GM18909 (cell line): Measurements from ENCODE around the gene SPSB1.

Experiments
- ATAC-seq: cut with Tn5 transposase; IDR thresholded peaks from one replicate; pipeline ENCODE4 v1.9.1; 2021; ENCODE audit warnings: mild to moderate bottlenecking; ENCODE audit not compliant: unreplicated experiment, poor library complexity

Gene SPSB1

DNA sequence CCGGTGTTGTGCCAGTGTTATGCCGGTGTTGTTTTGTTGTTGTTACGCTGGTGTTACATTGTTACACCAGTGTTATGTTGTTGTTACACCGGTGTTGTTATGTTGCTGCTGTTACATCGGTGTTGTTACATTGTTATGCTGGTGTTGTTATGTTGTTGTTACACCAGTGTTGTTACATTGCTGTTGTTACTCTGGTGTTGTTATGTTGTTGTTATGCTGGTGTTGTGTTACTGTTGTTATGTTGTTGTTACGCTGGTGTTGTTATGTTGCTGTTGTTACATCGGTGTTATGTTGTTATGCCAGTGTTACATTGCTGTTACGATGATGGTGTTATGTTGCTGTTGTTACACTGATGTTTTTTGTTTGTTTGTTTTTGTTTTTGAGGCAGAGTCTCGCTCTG lies 34.1 kb upstream of the SPSB1 start:
- no peak for ATAC-seq

DNA sequence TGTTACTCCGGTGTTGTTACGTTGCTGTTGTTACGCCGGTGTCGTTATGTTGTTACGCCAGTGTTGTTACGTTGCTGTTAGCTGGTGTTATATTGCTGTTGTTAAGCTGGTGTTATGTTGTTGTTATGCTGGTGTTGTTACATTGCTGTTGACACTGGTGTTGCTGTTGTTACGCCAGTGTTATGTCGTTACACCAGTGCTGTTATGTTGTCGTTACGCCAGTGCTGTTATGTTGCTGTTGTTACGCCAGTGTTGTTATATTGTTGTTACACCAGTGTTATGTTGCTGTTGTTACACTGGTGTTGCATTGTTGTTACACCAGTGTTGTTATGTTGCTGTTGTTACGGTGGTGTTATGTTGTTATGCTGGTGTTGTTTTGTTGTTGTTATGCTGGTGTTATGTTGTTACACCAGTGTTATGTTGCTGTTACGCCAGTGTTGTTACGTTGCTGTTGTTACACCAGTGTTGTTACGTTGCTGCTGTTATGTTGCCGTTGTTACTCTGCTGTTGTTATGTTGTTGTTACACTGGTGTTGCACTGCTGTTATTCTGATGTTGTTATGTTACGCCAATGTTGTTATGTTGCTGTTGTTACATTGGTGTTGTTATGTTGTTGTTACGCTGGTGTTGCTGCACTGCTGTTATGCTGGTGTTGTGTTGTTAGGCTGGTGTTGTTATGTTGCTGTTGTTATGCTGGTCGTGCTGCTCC lies 32.5 kb upstream of the SPSB1 start:
- no peak for ATAC-seq

DNA sequence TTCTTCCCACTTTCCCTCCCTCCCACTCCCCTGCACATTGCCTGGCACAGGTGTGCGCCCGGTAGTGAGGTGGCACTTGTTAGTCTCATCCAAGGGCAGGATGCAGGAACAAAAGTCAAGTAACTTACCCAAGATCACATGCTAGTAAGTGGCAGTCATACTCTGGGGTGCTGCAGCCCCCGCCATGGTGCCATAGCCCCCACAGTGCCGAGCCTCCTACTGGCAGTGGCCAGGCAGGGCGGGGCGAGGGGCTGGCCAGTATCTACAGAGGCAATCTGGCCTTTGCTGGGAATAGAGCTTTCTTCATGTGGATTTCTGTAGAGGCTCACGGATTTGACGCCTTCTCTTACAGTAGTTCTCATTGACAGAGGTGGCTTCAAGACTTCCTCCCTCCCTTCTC lies 31.2 kb upstream of the SPSB1 start:
- no peak for ATAC-seq

DNA sequence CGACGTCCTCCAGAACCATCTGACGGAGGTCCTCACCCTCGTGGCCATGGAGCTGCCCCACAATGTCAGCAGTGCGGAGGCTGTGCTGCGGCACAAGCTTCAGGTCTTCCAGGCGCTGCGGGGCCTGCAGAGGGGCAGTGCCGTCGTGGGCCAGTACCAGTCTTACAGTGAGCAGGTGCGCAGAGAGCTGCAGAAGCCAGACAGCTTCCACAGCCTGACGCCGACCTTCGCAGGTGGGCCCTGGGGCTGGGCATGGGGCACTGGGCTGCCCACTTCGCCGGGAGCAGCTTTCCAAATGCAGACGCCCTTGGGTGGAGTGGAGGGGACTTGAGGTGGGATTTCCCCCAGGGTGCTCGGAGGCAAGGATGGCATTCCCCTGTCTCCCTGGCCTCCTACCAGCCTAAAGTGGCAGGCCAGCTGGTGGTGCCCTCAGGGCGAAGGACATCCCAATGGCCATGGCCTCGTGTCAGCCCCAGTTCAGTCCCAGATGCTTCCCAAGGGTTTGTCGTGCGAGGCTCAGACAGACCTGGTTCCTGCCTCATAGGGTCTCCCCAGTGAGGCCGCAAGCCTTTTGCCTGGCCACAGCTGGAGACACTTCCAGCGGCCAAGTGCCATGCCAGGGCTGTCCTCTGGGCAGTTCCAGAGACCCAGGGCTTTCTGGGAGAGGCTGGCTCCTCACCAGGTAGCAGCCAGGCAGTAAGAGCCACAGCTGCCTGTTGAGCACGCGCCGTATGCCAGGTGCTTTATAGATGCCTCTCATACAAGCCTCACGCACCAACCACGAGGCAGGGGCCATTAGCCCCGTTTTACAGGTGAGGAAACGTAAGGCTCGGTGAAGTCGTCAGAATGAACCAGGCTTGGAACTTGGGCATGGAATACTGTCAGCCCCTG lies 30.4 kb upstream of the SPSB1 start:
- ATAC-seq = no peak

- no peak for ATAC-seq
Observed at GRCh38 chr1:9263276-9263855, 29.3 kb upstream of the SPSB1 start.

- no peak for ATAC-seq
Observed at GRCh38 chr1:9263984-9264872, 28.5 kb upstream of the SPSB1 start.

DNA sequence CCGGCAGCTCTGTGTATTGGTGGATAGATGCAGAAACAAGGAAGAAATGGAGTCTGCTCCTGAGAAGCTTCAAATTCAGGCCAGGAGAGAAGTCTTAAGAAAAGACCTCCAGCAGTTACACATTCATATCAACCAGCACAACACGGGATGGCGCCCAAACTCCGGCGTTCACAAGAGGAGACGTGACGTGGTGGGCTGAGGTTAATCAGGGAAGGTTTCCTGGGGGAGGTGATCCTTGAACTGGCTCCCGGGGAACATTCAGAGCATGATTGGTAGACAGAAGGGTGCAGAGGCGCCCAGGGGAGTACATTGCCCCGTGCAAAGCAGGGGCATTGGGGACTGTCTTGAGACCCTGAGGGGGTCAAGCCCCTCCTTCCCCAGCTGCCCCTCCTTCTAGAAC lies 27.7 kb upstream of the SPSB1 start:
- ATAC-seq = no peak

DNA sequence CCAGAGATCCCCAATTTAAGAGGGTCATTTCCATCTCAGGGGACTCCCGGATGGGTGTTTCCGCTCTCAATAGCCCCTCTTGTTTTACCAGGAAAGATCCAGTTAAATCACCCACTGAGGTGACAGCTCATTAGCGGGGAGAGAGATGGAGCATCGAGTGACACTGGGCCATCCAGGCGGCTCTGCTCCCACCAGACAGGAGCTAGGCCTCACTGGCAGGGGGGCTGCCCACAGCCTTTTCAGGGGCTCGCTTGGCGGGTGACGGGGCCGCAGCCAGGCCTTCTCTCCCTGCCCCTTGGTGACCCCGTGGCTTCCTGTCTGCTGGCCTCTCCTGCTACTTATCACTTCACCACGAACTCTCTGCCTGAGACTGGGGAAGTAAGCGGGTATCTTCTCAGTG lies 26.7 kb upstream of the SPSB1 start:
- ATAC-seq = no peak

GRCh38 chr1:9267352-9267686 lies 25.4 kb upstream of the SPSB1 start:
- ATAC-seq = no peak

DNA sequence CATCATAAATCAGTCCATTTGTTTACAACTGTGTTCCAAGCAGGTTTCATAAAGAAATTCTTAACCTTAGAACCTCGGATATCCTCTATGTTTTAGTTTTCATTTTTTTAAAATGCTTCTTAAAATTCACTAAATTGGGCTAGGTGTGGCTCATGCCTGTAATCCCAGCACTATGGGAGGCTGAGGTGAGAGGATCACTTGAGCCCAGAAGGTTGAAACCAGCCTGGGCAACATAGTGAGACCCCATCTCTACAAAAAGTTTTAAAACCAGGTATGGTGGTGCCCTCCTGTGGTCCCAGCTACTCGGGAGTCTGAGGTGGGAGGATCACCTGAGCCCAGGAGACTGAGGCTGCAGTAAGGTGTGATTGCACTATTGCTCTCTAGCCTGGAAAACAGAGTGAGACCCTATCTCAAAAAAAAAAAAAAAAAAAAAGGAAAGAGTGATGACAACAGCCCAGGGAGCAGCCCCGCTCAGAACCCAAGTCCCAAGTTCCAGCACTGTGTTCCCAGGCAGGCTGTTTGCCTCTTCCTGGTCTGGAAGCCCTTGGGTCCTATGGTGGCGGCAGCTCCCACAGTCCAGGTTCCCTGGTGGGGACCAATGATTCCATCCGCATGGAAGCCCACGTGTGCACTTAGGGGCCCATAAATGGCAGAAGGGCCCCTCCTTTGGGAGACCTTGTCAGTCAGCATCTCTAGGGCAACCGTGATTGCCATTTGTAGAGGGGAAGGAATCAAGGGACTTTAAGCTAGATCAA lies 24.7 kb upstream of the SPSB1 start:
- ATAC-seq = no peak

DNA sequence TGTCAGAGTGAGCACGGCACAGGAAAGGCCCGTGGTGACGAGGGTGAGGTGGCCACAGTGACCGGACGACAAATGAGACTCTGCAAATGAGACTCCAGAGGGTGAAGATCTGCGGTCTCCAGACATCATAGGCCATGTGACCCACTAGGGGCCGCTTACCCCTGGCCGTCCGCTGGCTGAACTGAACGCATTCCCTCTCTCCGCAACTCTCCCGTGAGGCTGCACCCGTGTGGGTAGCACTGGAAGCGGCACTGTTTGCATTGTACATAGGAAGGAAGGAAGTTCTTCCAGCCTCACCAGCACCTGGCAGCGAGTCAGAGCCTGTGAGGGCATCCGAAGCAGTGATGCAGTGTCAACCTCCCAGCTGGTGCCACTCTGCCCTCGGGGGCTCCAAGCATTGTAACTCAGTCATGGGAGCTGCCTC lies 23.6 kb upstream of the SPSB1 start:
- ATAC-seq = no peak

- ATAC-seq = no peak
Observed at GRCh38 chr1:9269721-9270120, 23.0 kb upstream of the SPSB1 start.

- ATAC-seq = no peak
Observed at GRCh38 chr1:9270290-9270883, 22.3 kb upstream of the SPSB1 start.

GRCh38 chr1:9271283-9271682 lies 21.4 kb upstream of the SPSB1 start:
- no peak for ATAC-seq

GRCh38 chr1:9271861-9272595 lies 20.7 kb upstream of the SPSB1 start:
- no peak for ATAC-seq

GRCh38 chr1:9273177-9273576 lies 19.5 kb upstream of the SPSB1 start:
- ATAC-seq = no peak

DNA sequence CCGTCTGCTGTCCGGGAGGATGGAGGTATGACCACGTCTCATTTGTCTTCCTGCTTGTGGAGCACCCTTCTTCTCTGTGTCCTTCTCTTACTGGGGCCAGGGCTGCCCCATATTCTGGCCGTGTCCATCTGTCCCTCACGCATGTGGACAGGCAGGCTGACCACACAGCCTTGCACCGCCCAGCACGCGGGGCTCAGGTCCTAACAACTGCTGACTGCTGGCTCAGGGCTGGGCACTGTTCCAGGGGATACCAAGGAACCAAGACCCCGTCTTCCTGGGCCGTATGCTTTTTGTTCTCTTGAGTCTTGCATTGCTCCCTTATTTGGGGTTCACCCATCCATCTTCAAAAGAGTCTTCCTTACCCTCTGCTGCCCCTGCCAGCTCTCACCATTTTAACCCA lies 17.5 kb upstream of the SPSB1 start:
- ATAC-seq = peak; percentile 8

DNA sequence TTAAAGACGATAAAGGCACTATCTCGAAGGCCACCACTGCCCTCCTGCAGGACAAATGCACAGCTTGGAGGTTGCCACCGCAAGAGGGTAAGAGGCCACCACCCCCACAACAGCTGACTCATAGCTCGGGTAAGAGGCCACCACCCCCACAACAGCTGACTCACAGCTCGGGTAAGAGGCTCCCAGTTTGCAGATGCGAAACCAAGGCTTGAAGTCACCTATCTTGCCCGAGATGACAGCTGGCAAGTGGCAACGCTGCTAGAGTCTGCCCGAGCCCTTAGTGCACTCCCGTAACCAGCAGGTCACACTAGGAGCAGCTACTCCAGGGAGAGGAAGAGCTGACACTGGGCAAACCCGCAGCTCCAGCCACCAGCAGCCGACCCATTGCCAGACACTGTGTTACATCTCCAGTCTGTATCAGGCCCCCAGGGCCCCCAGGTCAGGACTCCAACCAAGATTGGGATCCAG lies 17.1 kb upstream of the SPSB1 start:
- ATAC-seq = peak; percentile 91

- ATAC-seq = no peak
Observed at GRCh38 chr1:9278116-9278515, 14.6 kb upstream of the SPSB1 start.
